GM18519 (cell line): ENCODE data around the gene ZNF202.
"Not testable (repeated sequence)": the region's sequence is repeated elsewhere in the genome, so short reads cannot be mapped to it uniquely, and the experiment has no call there.

ENCODE experiments used
- ATAC-seq: cut with Tn5 transposase; IDR thresholded peaks from one replicate; pipeline ENCODE4 v1.9.1; 2021; ENCODE audit warnings: mild to moderate bottlenecking, moderate library complexity; ENCODE audit not compliant: unreplicated experiment, low FRiP score

ZNF202 gene

DNA sequence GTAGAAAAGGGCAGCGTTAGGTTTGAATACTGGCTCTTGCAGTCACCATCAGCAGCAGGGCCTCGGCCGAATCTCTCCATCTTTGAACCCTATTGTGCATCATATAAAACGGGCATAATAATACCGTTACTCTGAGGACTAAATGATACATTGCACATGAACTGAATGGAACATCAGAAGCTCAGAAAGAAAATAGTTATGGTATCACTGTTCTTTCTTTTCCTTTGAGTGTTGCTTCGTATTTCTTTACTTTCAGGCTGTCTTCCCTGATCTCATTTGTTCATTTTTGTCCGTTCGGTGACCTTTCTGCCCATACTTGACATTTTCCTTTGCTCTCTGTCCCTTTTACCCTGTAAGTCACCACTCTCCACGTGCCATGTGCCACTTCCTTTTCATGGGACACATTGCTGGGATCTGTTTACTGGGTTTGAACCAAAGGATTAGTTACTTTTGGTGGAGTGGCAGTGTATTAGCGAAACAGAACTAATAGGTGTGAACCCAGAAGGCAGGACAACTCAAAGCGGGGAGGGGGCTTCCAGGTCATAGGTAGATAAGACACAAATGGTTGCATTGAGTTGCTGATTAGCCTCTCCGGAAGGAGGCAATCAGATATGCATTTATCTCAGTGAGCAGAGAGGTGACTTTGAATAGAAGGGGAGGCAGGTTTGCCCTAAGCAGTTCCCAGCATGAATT, 717 bp upstream of the ZNF202 start:
- ATAC-seq: no peak

DNA sequence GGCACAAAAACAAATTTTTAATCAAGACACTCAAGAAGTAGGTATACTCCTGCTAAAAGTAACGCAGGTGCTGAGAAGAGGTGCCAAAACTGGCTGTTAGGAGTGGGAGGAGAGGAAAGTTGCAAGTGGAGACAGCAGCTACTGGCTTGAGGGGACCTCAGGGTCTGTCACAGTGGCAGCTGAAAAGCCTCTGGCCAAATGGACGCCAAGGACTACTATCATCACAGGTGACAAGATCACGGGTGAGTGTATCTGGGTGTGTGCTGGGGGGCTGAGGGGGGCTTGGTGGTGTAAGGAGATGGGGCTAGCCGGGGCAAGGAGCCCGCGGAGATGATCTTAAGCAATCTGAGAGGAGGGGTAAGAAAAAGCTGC, 687 bp downstream of the ZNF202 start:
- no peak for ATAC-seq

DNA sequence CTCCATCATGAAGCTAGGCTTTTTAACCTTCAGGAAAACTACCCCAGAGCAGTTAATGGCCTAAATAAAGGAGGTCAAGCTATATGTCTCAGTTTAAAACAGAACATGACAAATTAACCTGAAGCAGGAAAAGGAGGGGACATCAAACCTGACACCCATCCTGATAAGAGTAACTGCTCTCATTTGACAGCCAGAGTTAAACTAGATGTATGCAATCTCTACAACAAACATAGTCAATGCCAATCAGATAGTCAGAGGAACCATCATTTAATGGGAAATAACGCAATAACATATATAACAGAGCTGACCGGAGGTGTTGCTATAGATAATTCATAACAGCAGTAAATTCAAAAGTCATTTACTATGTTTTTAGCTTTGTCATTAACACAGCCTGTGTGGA, 3.1 kb downstream of the ZNF202 start:
- ATAC-seq: no peak

DNA sequence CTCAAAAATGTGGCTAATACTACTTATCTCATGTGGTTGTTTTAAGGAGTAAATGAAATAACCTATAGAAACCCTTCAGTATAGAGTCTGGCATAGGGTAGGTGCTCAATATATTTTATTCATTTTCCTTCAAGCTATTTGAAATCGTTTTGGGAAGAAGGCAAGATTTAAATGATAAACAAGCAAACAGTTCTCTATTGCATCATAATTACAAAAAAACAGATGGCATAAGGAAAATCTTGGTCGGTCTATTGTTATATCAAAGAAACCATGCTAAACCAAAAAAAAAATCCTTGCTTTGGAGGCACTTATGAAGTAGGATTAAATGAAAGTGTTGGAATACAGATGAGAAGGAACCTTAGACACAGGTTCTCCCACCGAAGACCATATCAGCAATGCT, 4.7 kb downstream of the ZNF202 start:
- no peak for ATAC-seq

DNA sequence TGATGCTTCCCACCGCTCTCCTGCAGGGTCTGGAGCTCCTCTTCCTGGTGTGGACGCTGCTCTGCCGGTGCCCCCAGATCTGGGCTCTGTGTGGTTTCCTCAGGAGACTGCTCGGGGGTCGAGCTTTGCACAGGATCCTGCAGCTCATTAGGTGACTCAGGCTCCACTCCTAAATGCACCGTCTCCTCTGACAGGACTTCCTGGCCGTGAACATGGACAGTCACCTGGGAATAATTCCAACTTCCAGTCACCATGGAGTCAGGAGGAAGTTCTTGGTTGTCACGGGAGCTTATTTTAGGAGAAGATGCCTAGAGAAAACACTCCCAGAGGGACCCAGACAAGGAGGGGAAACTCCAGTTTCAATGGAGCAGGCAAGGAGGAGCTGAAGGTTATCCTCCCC, 11.9 kb downstream of the ZNF202 start:
- no peak for ATAC-seq

DNA sequence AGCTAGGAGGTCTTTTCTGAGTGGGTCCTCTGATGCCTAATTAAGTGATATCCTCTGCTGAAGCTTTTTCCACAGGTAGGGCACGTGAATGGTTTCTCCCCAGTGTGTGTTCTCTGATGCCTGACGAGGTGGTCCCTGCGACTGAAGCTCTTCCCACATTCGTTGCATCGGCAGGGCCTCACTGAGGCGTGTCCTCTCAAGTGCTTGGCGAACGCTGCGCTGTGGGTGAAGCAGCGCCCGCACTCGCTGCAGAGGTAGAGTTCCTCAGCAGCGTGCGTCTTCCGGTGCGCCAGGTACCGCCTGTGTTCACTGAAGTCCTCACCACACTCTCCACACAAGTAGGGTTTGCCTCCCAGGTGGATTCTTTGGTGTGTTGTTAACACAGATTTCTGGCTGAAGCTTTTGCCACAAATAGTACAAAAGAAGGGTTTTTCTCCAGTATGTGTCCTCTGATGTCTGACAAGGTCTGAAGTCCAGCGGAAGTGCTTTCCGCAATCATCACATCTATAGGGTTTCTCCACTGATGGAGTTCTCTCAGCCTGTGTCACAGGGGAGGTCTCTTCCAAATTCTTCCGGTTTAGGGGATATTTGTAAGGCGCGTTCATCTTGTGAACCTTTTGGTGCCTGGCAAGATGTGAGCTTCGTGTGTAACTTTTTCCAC, 15.3 kb downstream of the ZNF202 start:
- no peak for ATAC-seq

DNA sequence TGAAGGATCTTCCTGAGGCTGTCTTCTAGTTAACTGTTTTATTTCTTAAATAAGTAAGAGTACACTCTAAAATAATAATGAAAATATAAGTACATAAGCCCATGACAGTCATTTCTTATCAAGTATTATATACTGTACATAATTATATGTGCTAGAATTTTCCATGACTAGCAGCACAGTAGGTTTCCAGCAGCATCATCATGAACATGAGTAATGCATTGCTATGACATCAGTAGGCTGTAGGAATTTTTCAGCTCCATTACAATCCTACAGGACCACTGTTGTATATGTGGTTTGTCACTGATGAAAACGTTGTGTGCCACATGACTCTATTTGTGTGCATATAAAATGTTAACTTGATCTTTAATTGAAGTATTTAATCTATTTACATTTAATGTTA, 22.0 kb downstream of the ZNF202 start:
- ATAC-seq: no peak

DNA sequence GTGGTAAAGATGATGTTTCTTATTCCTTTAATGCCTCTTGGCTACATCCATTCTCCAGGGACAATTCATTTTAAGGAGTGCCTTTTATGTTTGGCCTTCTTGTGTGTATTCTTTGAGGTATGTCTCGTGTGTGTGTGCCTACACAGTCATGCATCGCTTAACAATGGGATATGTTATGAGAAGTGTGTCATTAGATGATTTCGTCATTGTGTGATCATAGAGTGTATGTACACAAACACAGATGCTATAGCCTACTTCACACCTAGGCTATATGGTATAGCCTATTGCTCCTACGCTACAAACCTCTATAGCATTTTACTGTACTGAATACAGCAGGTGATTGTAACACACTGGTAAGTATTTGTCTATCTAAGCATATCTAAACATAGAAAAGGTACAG, 23.0 kb downstream of the ZNF202 start:
- no peak for ATAC-seq

DNA sequence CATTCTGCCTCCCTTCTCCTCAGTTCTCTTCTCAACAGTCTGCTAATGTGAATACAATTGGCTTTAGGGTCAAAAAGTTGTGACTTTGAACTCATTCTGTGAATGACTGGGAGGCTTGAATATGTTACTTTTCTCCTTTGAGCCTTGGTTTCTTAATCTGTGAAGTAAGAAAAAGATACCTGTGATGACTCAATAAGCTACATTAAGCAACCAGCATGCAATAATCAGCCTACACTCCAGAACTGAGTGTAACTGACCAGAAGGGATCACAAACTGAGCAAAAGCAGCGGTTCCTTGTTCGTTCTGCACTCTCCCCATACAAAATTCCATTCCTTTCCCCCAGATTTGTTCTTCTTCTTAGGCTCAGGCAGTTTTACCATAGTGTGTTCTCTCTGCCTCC, 23.4 kb downstream of the ZNF202 start:
- no peak for ATAC-seq

DNA sequence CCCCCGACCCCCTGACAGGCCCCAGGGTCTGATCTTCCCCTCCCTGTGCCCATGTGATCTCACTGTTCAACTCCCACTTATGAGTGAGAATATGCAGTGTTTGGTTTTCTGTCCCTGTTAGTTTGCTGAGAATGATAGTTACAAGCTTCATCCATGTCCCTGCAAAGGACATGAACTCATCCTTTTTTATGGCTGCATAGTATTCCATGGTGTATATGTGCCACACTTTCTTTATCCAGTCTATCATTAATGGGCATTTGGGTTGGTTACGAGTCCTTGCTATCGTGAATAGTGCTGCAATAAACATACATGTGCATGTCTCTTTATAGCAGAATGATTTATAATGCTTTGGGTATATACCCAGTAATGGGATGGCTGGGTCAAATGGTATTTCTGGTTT, 28.8 kb downstream of the ZNF202 start:
- not testable (repeated sequence) for ATAC-seq

DNA sequence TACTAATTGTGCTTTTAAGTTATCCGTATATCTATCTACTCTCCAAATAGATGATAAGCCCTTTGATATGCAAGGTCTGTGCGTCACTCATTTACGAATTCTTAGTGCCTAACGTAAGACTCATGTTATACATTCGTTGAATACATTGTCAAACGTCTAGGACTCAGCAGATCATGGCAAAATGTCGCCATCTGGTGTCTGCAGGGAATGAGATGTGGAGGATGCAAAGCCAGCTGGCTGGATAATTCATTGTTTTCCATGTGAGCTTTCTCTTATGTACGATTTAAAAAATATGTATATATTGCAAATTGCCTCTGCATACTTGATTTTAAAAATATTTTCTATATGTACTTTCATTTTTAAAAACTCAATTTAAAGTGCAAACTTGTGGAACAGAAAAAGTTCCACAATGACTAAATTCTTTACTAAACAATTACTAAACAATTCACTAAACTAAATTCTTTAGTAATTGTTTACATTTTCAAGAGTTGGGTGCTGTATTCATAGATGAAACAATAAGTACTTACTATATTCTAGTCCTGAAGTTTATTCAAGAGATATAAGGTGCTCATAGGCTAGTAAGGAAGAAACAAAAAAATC, 33.8 kb downstream of the ZNF202 start:
- no peak for ATAC-seq

DNA sequence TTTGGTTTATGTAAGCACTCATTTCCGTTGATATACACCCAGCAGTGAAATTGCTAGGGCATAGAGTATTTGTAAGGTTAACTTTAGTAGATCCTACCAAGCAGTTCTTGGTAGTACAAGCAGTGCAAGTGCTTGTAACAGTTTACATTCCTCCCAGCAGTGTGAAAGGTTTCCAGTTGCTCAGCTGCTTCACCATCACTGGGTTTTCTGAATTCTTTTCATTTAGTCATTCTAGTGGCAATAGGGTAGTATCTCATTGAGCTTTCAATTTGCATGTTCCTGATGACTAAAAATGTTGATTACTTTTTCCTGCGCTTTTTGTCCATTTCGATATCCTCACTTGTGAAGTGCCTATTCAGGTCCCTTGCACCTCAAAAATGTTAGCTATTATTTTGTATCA, 34.3 kb downstream of the ZNF202 start:
- ATAC-seq: no peak

DNA sequence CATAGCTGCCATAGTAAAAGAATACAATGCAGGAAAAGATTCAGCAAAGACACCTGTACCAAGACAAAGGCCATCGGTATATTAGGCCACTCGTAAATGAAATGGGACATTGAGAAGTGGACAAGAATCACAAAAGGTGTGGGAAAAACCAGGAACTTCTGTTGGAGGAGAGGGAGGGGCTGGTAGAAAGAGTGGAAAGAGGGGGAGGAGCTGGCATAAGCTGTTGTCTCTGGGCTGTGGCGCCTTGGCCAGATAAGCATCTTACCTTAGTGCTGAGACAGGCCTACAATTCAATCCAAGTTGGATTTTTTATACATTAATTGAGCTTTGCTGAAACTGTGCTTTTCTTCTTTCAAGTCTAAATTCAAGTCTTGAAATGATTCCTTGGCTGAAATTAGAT, 37.1 kb downstream of the ZNF202 start:
- no peak for ATAC-seq

DNA sequence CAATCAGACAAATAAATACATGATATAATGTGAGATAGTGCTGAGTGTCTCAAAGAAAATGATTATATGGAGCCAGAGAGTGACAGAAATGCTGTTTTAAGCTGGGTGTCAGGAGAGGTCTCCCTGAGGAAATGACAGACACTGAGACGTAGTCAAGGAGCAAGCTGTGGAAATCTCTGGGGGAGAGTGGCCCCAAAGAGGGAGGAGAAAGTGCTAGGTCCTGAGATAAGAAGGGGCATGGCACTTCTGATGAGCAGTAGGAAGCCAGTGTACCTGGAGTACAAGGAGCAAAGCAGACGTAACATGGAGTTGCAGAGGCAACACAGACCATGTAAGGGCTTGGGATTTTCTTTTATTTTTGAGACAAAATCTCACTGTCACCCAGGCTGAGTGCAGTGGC, 38.8 kb downstream of the ZNF202 start:
- ATAC-seq: no peak

DNA sequence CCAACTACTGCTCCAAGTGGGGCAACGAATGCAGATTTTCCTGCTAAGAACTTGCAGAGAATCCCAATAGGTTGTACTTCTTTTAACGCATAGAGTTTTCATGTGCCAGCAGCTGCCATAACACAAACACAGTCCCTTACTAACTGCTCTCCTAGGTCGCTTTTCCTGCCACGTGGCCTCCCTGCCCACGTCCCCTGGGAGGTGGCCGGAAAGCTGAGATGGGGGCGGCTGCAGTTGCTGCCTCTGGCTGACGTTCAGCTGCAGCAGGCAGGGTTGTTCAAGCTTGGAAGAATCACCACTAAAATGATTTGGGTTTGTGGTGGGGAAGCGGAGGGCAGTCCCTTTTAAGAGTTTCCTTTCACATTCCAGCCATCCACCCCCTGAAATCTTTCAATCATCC, 39.3 kb downstream of the ZNF202 start:
- no peak for ATAC-seq

DNA sequence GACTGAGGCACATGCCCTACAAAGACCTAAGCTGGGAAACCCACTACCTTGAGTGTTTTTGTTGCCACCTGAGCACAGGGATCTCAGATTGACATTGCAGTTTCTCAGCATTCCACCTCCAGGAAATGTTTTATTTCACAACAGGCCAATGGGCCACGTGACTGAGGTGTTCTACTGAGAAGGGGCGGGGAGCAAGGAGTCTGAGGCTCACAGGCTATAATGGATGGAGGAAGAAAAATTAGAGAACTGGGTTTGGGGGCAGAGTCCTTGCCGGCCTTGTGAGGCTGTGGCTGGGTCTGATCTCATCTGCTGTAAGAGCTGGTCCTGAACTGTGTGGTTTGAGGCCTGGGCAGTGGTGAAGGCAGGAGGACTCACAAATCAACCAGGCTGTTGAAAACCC, 40.7 kb downstream of the ZNF202 start:
- ATAC-seq: no peak

DNA sequence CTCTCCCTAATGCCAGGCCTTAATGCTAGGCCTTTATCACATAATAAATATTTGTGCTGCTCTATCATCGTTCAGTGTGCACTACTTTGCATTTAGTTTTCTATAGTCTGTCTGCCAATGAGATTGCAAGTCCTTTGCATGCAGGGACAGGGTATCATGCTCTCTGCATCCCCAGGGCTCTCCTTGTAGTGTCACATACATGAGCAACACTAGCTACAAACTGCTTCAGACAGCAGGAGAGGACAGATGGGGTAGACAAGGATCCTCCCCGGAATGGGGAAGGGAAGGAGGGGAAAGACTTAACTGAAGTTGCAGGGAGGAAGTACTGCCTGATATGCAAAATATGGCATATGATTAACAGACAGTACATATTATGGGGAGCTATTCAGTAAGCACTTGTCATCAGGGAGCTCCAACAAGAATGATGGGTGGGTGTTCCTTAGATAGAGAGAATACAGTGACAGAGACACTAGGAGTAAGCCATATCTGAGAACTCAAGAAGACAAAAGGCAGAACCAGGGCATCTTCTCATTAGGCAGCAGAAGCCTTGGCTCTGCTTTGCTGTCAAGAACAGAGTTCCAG, 42.8 kb downstream of the ZNF202 start:
- no peak for ATAC-seq

DNA sequence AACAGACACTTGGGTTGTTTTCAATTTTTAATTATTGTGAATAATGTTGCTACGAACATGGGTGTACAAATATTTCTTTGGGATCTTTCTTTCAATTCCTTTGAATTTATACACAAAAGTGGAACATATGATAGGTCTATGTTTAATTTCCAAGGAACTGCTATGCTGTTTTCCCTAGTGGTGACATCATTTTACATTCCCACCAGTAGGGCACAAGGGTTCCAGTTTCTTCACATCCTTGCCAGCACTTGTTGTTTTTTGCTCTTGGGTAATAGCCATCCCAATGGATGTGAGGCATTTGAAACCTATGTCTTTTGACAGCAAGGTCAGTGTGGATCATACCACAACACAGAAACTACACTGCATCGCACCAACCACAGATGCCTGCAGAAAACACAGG, 45.3 kb downstream of the ZNF202 start:
- no peak for ATAC-seq

DNA sequence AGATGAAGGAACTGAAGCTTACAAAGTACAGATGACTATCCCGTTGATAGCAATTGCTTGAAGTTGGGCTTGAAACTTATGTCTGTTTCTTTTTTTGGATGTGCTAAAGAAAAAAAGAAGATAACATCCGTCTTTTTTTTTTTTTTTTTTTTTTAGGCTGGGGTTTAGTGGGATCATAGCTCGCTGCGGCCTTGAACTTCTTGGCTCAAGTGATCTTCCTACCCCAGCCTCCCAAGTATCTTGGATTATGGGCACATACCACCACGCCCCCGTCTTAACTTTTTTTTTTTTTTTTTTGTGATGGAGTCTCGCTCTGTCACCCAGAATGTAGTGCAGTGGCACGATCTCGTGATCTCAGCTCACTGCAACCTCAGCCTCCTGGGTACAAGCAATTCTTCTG, 46.2 kb downstream of the ZNF202 start:
- ATAC-seq: no peak

DNA sequence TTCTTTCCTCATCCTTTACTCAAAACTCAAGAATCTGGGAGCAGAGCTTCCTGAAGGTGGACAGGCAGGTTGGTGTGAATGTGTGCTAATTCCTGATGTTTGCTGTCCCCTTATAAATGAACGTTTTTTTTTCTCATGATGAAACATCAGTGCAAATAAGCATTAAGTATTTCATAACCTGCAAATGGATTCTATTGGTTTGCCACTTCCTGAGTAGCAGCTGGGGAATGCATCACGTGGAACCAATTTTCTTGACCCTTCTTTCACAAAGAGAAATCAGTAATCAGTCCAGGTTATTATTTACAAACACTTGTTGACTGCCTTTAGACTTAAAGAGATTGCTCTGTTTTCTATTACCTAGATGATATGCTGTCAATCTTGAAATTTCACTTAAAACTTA, 46.9 kb downstream of the ZNF202 start:
- no peak for ATAC-seq

DNA sequence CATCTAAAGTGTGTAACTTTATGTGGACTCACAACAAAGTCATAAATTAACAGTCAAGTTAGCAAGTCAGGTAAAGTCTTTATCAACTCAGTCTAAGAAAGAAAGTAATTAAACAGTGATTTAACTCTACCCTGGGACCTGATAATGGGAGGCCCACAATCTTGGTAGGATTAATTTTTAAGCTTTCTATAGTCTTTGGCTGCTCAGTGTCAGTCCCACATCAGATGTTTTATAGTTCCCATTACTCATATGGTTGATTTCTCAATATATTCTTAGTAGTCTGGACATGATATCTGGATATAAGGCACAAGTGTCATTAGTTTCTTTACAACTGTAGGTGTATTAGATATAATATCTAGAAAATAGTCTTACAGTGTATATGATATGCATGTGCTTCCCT, 48.5 kb downstream of the ZNF202 start:
- ATAC-seq: no peak

DNA sequence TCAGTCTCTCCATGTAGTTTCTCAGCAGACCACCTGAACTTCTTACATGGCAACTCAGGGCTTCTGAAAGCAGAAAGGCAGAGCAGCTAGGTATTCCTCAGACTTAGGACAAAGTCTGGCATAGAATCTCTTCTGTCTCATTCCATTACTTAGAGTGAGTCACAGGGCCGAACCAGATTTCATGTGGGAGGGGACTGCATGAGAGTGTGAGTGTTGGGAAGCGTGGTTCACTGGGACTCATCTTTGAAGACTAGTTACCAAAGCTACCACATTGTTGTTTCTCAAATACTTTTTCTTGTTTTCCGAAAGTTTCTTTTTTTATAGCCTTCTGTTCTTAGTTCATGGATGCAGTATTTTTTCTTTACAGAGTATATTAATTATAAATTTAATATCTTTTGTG, 51.0 kb downstream of the ZNF202 start:
- ATAC-seq: no peak
